Prostate gland (tissue), 2 donors: ENCODE results near the gene ZNF354C.

Experiments
- POLR2A ChIP-seq: fragments of 450-650 bp; IDR thresholded peaks from one replicate; pipeline ENCODE4 v1.6.1; 2016; ENCODE audit warnings: antibody characterized with exemption, mild to moderate bottlenecking
- POLR2AphosphoS5 ChIP-seq: sonication (generic); formaldehyde crosslinking; IDR thresholded peaks from one replicate; pipeline ENCODE4 v1.6.1; 2017; ENCODE audit warnings: antibody characterized with exemption
- TF ChIP-seq, protein P1 (sequence below), 4 experiments: fragments of 200-600 bp in 2 of 4; fragments of 450-650 bp in 2 of 4; sonication (generic) in 2 of 4; IDR thresholded peaks; 1 replicate in 3 of 4; 2 replicates in 1 of 4; pipeline ENCODE4 v1.5.1; 2016 to 2019; ENCODE audit warnings: antibody characterized with exemption in 4 of 4, mild to moderate bottlenecking in 2 of 4, moderate library complexity in 2 of 4

DNA sequence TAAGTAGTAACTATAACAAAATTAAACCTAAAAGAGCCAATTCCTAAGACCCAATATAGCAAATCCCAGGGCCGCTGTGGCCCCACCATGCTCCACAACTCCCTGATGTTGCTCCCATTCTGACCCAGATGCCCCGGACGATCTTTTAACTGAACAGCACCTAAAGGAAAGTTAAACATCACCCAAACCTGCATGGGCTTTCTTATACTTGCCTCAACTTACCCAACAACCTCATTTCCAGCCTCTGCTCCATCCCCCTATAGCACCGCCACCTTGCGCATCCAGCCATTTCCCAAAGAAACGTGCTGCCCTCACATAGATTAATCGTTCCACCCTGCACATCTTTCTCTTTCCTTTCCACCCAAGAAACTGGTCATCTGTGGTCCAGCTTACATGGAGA, 54.6 kb downstream of the ZNF354C start:
- TF ChIP-seq, protein P1, sequence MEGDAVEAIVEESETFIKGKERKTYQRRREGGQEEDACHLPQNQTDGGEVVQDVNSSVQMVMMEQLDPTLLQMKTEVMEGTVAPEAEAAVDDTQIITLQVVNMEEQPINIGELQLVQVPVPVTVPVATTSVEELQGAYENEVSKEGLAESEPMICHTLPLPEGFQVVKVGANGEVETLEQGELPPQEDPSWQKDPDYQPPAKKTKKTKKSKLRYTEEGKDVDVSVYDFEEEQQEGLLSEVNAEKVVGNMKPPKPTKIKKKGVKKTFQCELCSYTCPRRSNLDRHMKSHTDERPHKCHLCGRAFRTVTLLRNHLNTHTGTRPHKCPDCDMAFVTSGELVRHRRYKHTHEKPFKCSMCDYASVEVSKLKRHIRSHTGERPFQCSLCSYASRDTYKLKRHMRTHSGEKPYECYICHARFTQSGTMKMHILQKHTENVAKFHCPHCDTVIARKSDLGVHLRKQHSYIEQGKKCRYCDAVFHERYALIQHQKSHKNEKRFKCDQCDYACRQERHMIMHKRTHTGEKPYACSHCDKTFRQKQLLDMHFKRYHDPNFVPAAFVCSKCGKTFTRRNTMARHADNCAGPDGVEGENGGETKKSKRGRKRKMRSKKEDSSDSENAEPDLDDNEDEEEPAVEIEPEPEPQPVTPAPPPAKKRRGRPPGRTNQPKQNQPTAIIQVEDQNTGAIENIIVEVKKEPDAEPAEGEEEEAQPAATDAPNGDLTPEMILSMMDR (IDR thresholded peaks at IDR 0.05) = no peak
- no peak for TF ChIP-seq POLR2AphosphoS5
- TF ChIP-seq POLR2A = no peak
